Right atrium auricular region (tissue), 2 donors: Measurements from ENCODE around the gene MUSTN1. TPM values are rescaled to one million over a fixed set of nuclear protein-coding genes. Genes with fewer than 3 reads are reported as not detected.

Experiments
- DNase-seq: peaks from one replicate; pipeline ENCODE4 v3.0.0-alpha.2; 2019; ENCODE audit warnings: low spot score
- H3K27ac ChIP-seq, 2 donors: fragments of 200-600 bp; sonication (generic); 1 replicate in 1 of 2; 2 replicates in 1 of 2; pipeline ENCODE4 v1.5.1; 2016 to 2019
- H3K27me3 ChIP-seq, 2 donors: fragments of 200-600 bp; sonication (generic); one replicate each; pipeline versions ENCODE4 v1.5.1 to v1.6.0; 2017 to 2019
- H3K36me3 ChIP-seq: fragments of 200-600 bp; sonication (generic); one replicate; pipeline ENCODE4 v1.5.1; 2016
- H3K4me1 ChIP-seq, 2 donors: fragments of 200-600 bp; sonication (generic); one replicate each; pipeline versions ENCODE4 v1.5.1 to v1.6.0; 2017 to 2019
- H3K4me3 ChIP-seq, 2 donors: fragments of 200-600 bp; sonication (generic); 1 replicate in 1 of 2; 2 replicates in 1 of 2; pipeline ENCODE4 v1.5.1; 2017 to 2019; ENCODE audit warnings: mild to moderate bottlenecking in 1 of 2, moderate library complexity in 1 of 2
- H3K9me3 ChIP-seq, 2 donors: fragments of 200-600 bp; sonication (generic); one replicate each; pipeline ENCODE4 v1.5.1; 2019
- total RNA-seq, 2 donors: library from RNA; depleted of rRNA; stranded (reverse); fragments of >200 nt; gene quantifications; one replicate each; pipeline ENCODE4 v1.1.0, GENCODE V29; 2016
- TF ChIP-seq, protein P1 (sequence below), 2 donors: fragments of 200-600 bp; sonication (generic); IDR thresholded peaks; one replicate each; pipeline ENCODE4 v1.5.1; 2019; ENCODE audit warnings: antibody characterized with exemption in 2 of 2

The MUSTN1 gene
- total RNA-seq, 2 donors from 2014 or later, result 43.8 to 45.0 TPM

- Histone ChIP-seq H3K4me3 (no peak overlapping the region), H3K36me3 (no peaks in the 10 kb centered on the region), H3K27me3 (no peaks in the 10 kb centered on the region), H3K9me3 (no peaks in the 10 kb centered on the region), H3K4me1 (no peaks in the 10 kb centered on the region), H3K27ac (no peak overlapping the region)
- no peak for DNase-seq
- TF ChIP-seq, protein P1, sequence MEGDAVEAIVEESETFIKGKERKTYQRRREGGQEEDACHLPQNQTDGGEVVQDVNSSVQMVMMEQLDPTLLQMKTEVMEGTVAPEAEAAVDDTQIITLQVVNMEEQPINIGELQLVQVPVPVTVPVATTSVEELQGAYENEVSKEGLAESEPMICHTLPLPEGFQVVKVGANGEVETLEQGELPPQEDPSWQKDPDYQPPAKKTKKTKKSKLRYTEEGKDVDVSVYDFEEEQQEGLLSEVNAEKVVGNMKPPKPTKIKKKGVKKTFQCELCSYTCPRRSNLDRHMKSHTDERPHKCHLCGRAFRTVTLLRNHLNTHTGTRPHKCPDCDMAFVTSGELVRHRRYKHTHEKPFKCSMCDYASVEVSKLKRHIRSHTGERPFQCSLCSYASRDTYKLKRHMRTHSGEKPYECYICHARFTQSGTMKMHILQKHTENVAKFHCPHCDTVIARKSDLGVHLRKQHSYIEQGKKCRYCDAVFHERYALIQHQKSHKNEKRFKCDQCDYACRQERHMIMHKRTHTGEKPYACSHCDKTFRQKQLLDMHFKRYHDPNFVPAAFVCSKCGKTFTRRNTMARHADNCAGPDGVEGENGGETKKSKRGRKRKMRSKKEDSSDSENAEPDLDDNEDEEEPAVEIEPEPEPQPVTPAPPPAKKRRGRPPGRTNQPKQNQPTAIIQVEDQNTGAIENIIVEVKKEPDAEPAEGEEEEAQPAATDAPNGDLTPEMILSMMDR (IDR thresholded peaks at IDR 0.05), result no peak
These were observed 44.1 kb downstream of the MUSTN1 start for GRCh38 chr3:52790741-52791140.

DNA sequence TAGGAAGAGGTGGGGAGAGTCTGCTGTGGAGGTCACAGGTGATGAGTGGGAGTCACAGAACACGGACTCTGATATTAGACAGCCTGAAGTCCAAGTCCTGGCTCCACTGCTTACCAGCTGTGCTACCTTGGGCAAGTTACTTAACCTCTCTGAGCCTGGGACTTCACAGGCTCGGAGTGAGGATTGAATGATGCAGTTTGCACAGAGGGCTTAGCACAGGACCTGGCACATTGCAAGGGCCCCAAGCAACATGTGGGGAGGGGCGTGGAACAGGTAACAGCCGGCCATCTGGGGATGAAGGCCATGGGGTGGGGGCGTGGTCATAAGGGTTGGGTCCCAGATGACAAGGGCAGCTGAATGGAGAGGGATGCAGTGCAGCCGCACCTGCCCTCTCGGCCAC is 44.5 kb downstream of the MUSTN1 start:
- Histone ChIP-seq H3K4me1 (no peaks in the 10 kb centered on the region), H3K27me3 (no peaks in the 10 kb centered on the region), H3K4me3 (no peak overlapping the region), H3K27ac (no peak overlapping the region), H3K9me3 (no peaks in the 10 kb centered on the region), H3K36me3 (no peaks in the 10 kb centered on the region)
- no peak for DNase-seq
- TF ChIP-seq, protein P1 (IDR thresholded peaks at IDR 0.05), result no peak

GRCh38 chr3:52789746-52790040 is 45.1 kb downstream of the MUSTN1 start:
- Histone ChIP-seq H3K4me1 (no peaks in the 10 kb centered on the region), H3K27me3 (no peaks in the 10 kb centered on the region), H3K4me3 (no peak overlapping the region), H3K27ac (no peak overlapping the region), H3K9me3 (no peaks in the 10 kb centered on the region), H3K36me3 (no peaks in the 10 kb centered on the region)
- DNase-seq, result no peak
- TF ChIP-seq, protein P1 (IDR thresholded peaks at IDR 0.05), result no peak

DNA sequence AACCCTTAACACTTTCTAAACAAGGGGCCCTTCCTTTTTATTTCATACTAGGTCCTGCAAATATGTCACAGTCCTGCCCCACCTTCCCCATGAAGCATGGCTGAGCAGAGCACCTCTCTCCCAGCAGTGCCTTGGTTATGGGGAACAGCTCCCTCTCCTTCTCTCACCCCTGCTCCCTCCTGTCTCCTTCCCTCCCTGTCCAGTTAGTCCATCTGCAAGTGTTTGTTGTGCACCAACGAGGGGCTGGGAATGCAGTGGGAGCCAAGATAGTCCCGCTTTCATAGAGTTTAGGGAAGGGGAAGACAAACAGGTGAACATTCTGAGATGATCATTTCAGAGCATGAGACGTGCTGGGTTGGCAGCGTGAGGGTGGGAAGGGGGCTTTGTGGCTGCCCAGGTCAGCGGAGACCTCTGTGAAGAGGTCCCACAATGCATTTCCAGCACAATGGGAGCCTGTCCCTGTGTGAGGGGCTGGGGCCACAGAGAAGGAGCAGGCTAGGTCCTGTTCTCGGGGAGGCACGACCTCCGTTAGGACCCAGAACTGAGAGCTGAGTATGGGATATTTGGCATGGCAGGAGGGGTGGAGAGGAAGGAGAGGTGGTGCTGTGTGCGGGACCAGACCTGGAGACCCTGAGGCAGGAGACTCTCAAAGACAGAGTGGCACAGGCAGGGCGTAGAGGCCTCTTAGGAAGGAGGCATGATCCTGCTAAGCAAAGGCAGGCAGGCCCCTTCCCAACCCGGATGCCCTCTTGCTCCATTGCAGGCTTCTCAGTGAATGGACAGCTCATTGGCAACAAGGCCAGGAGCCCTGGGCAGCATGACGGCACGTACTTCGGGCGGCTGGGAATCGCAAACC is 45.7 kb downstream of the MUSTN1 start:
- Histone ChIP-seq H3K4me1 (no peaks in the 10 kb centered on the region), H3K27ac (no peak overlapping the region), H3K9me3 (no peaks in the 10 kb centered on the region), H3K4me3 (no peak overlapping the region), H3K27me3 (no peaks in the 10 kb centered on the region), H3K36me3 (no peaks in the 10 kb centered on the region)
- TF ChIP-seq, protein P1 (IDR thresholded peaks at IDR 0.05), result no peak
- DNase-seq, result no peak

- no peak overlapping the region for H3K4me3 ChIP-seq
- DNase-seq, result no peak
- H3K9me3 ChIP-seq, result no peaks in the 10 kb centered on the region
- TF ChIP-seq, protein P1 (IDR thresholded peaks at IDR 0.05), result no peak
- no peaks in the 10 kb centered on the region for H3K27me3 ChIP-seq
- no peak overlapping the region for H3K27ac ChIP-seq
- H3K4me1 ChIP-seq, result no peaks in the 10 kb centered on the region
- H3K36me3 ChIP-seq, result no peaks in the 10 kb centered on the region
These were observed 46.9 kb downstream of the MUSTN1 start for GRCh38 chr3:52787672-52788625.
